Astrocyte (in vitro differentiated cells and primary cell): Measurements from ENCODE around the gene SYTL2.

Source experiments
- CTCF ChIP-seq: IDR thresholded peaks from 2 replicates; pipeline ENCODE4 v1.5.1; 2011; ENCODE audit warnings: low read depth, mild to moderate bottlenecking, inconsistent platforms, low read length, moderate library complexity; ENCODE audit not compliant: insufficient read depth
- EZH2 ChIP-seq: IDR thresholded peaks from 2 replicates; pipeline ENCODE4 v1.6.1; 2012; ENCODE audit warnings: mild to moderate bottlenecking, low read length, inconsistent platforms; ENCODE audit not compliant: insufficient read depth

- no peak for TF ChIP-seq CTCF
- no peak for TF ChIP-seq EZH2
Measured at GRCh38 chr11:85791409-85791990, 19.4 kb downstream of the SYTL2 start.
